Progenitor cell of endocrine pancreas (in vitro differentiated cells): Measurements from ENCODE around the gene PGS1. TPM values are rescaled to one million over a fixed set of nuclear protein-coding genes. Genes with fewer than 3 reads are reported as not detected.
A peak's percentile ranks its signal among the peaks of the same experiment; 100 is the strongest.

Experiments used
- DNase-seq: peaks from one replicate; pipeline ENCODE4 v3.0.0; 2021; ENCODE audit warnings: low spot score; ENCODE audit not compliant: unreplicated experiment
- H3K27ac Mint-ChIP-seq: 2 replicates; pipeline ENCODE4 v1.8.0; 2021; ENCODE audit warnings: mild to moderate bottlenecking, moderate library complexity, mixed read lengths
- H3K27me3 Mint-ChIP-seq: 2 replicates; pipeline ENCODE4 v1.8.0; 2021; ENCODE audit warnings: mixed read lengths
- H3K36me3 Mint-ChIP-seq: 2 replicates; pipeline ENCODE4 v1.8.0; 2022; ENCODE audit warnings: mixed read lengths; ENCODE audit not compliant: insufficient read depth
- H3K4me1 Mint-ChIP-seq: 2 replicates; pipeline ENCODE4 v1.8.0; 2021; ENCODE audit warnings: low read depth, mixed read lengths
- H3K4me3 Mint-ChIP-seq: 2 replicates; pipeline ENCODE4 v1.8.0; 2021; ENCODE audit warnings: low read depth, mild to moderate bottlenecking, moderate library complexity, mixed read lengths
- H3K9me3 Mint-ChIP-seq: 2 replicates; pipeline ENCODE4 v1.8.0; 2021; ENCODE audit warnings: low read depth, mixed read lengths
- total RNA-seq: library from RNA; stranded (reverse); gene quantifications from 2 replicates; pipeline ENCODE4 v1.2.1, GENCODE V29; 2021
- TF ChIP-seq, protein P1 (sequence below): fragments of 200-600 bp; sonication (generic); IDR thresholded peaks from one replicate; pipeline ENCODE4 v1.5.0; 2021; ENCODE audit warnings: antibody characterized with exemption, mild to moderate bottlenecking; ENCODE audit not compliant: unreplicated experiment

Gene PGS1
- total RNA-seq, 1 donor from 2014 or later: 66.1 TPM

DNA sequence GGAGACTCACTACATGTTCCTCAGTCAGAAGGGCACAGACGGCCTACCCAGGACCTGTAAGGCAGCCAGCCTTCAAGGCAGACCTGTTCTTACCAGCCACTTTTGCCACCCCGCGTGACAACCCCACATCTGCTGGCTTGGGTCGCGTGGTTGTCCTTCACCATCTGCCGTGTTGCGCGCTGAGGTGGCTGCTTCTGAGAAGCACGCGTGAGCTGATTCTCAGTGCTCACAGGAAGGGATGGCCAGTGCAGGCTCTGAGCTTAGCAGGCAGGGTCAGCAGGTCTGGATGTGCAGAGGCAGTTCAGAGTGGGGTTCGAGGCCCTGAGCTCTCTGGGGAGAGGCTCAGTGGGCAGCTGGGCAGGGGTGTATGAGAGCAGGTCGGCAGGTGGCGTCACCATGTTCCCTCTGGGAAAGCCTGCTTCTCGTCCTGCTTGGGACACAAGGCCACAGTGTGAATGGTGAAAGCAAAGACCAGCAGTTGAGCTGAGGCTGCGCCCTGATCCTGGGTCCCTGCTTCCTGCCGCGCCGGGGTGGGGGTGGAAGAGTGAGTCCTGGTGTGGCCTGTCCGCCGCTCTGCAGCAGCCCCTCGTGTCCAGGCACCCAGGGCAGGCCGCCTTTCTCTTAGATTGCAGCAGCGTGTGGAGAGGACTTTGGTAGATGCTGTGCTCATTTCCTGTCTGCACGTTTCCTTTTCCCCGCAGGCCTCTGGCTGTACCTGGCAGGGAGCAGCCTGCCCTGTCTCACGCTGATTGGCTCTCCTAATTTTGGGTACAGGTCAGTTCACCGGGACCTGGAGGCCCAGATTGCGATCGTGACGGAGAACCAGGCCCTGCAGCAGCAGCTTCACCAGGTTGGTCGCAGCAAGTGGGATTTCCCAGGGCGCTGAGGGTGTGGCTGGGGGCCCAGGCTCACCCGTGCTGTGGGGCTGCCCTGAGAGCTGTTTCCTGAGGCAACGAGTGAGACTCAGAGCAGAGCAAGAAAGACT, 36.0 kb downstream of the PGS1 start:
- H3K4me1 Mint-ChIP-seq: peaks cover 7% of the 10 kb centered on the region
- no peaks in the 10 kb centered on the region for H3K9me3 Mint-ChIP-seq
- H3K27ac Mint-ChIP-seq: no peak overlapping the region
- DNase-seq: no peak
- TF ChIP-seq, protein P1, sequence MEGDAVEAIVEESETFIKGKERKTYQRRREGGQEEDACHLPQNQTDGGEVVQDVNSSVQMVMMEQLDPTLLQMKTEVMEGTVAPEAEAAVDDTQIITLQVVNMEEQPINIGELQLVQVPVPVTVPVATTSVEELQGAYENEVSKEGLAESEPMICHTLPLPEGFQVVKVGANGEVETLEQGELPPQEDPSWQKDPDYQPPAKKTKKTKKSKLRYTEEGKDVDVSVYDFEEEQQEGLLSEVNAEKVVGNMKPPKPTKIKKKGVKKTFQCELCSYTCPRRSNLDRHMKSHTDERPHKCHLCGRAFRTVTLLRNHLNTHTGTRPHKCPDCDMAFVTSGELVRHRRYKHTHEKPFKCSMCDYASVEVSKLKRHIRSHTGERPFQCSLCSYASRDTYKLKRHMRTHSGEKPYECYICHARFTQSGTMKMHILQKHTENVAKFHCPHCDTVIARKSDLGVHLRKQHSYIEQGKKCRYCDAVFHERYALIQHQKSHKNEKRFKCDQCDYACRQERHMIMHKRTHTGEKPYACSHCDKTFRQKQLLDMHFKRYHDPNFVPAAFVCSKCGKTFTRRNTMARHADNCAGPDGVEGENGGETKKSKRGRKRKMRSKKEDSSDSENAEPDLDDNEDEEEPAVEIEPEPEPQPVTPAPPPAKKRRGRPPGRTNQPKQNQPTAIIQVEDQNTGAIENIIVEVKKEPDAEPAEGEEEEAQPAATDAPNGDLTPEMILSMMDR: no peak
- no peaks in the 10 kb centered on the region for H3K27me3 Mint-ChIP-seq
- no peak overlapping the region for H3K4me3 Mint-ChIP-seq
- H3K36me3 Mint-ChIP-seq: peaks cover 8% of the 10 kb centered on the region

DNA sequence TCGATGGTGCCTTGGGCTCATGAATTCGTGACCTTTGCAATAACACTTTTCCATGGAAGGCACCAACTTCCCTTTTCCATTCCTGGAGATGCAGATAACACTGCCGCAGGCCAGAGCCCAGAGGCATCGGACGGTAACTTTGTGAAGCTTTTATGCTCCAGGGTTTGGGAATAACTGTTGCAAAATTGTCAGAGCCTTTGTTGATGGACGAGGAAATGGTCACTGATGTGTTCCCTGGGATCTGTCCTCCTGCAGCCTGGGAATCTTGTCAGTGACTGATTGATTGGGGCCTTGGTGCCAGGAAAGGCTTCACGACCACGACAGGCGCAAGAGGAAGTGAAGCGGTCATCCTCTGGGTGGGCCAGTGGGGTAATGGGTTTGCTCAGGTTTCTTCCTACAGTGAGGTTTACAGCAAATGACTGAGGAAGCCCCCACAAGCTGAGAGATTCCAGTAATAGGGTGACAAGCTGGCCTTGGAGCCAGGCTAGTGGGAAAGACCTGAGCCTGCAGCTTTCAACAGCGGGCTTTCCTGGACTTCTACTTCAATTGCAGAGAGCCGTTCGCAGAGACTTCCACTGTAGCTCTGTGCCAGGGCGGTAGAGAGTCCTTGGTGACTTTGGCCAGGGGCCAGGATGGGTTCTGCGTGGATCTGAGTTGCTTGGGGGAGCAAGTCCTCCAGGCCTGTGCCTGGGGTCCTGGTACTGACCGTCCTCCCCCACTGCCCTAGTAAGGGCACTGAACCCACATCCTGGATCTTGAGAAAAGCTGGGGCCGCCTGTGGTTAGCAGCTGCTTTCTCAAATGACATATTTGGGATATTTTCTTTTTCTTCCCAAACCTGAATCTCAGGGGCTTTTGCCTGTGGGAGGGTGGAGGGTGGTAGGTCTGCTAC, 37.6 kb downstream of the PGS1 start:
- Mint-ChIP-seq H3K4me1 (peaks cover 14% of the 10 kb centered on the region), H3K36me3 (peaks cover 12% of the 10 kb centered on the region), H3K9me3 (no peaks in the 10 kb centered on the region), H3K4me3 (no peak overlapping the region), H3K27ac (no peak overlapping the region), H3K27me3 (no peaks in the 10 kb centered on the region)
- TF ChIP-seq, protein P1: no peak
- no peak for DNase-seq

DNA sequence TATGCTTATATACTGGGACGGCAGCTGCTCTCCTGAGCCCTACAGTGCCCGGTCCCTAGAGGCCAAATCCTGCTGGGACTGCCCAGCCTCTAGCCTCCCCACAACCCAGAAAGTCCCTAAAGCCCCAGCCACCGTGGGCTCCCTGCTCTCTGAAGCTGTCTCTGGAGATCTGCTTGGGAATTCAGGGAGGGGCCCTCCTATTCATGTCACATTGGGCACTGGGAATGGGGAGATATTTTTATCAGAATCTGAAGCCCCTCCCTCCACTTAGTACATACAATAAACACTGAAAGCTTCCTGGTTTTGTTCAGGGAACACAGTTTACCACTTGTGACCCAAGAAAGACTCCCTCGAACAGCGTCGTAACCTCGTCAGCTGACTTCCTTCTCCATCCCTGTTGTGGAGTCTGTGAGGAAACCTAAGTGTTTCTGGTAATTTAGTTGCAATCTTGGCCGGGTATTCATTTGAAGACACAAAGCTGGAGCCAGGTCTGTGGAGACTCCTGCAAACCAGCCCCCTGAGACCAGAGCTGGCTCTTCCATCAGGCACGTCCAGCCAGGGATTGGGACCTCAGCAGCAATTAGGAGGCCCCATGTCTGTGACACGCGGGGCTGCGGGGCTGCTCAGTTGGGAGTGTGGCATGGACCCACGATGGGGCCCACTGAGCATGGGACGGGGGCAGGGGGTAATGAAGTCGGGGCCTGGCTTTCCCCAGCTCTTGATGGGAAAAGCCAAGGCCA, 38.5 kb downstream of the PGS1 start:
- Mint-ChIP-seq H3K4me3 (no peak overlapping the region), H3K27me3 (no peaks in the 10 kb centered on the region), H3K36me3 (peaks cover 12% of the 10 kb centered on the region), H3K4me1 (peaks cover 20% of the 10 kb centered on the region), H3K9me3 (no peaks in the 10 kb centered on the region), H3K27ac (peak overlapping the region; percentile 65)
- TF ChIP-seq, protein P1: no peak
- no peak for DNase-seq

DNA sequence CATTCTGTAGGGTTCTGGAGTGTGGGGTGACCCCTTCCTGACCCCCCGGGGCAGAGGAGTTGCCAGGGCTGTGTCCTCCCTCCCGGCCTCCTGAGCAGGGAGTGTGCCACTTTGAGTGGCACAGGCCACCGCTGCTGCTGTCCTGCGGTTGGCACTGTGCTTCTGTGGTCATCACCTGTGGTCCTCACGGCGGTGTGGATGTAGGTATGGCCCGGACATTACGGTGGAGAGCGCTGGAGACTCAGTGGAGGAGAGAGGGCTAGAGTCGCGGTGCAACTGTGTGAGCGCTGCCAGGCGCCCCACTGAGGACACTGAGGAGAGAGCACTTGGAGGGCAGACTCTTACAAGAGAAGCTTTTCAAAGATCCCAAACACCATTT, 39.1 kb downstream of the PGS1 start:
- no peak overlapping the region for H3K27ac Mint-ChIP-seq
- no peaks in the 10 kb centered on the region for H3K9me3 Mint-ChIP-seq
- peaks cover 14% of the 10 kb centered on the region for H3K36me3 Mint-ChIP-seq

More for the DNA sequence above, 39.1 kb downstream of the PGS1 start:
- TF ChIP-seq, protein P1: no peak
- no peak overlapping the region for H3K4me3 Mint-ChIP-seq
- H3K4me1 Mint-ChIP-seq: peaks cover 18% of the 10 kb centered on the region
- no peak for DNase-seq
- H3K27me3 Mint-ChIP-seq: no peaks in the 10 kb centered on the region
